Liver (tissue), 3 donors: Measurements from ENCODE around the gene PLEKHN1.

Source experiments
- CTCF ChIP-seq: fragments of 150-350 bp; IDR thresholded peaks from 2 replicates; pipeline ENCODE4 v1.5.1; 2017; ENCODE audit warnings: improper control_type of control experiment, low read depth, low read length; ENCODE audit not compliant: missing input control
- GABPA ChIP-seq, 2 donors: IDR thresholded peaks in 1 of 2; conservative IDR thresholded peaks in 1 of 2; 2 replicates each; pipeline ENCODE4 v1.6.1; 2016; ENCODE audit warnings: antibody characterized with exemption in 2 of 2, mild to moderate bottlenecking in 1 of 2, moderate library complexity in 1 of 2
- HNF4G ChIP-seq: IDR thresholded peaks from 2 replicates; pipeline ENCODE4 v1.6.1; 2016; ENCODE audit warnings: antibody characterized with exemption
- MAX ChIP-seq: IDR thresholded peaks from 2 replicates; pipeline ENCODE4 v1.6.1; 2016; ENCODE audit warnings: antibody characterized with exemption
- RAD21 ChIP-seq, 2 donors: IDR thresholded peaks; 2 replicates each; pipeline ENCODE4 v1.6.1; 2016; ENCODE audit warnings: antibody characterized with exemption in 2 of 2, mild to moderate bottlenecking in 2 of 2
- REST ChIP-seq: IDR thresholded peaks from 2 replicates; pipeline ENCODE4 v1.6.1; 2016; ENCODE audit warnings: antibody characterized with exemption, mild to moderate bottlenecking
- RXRA ChIP-seq, 2 donors: IDR thresholded peaks; 2 replicates each; pipeline ENCODE4 v1.6.1; 2017 to 2018; ENCODE audit warnings: antibody characterized with exemption in 2 of 2, mild to moderate bottlenecking in 1 of 2
- TAF1 ChIP-seq: conservative IDR thresholded peaks from 2 replicates; pipeline ENCODE4 v1.6.1; 2016; ENCODE audit warnings: antibody characterized with exemption, mild to moderate bottlenecking
- ZBTB33 ChIP-seq: IDR thresholded peaks from 2 replicates; pipeline ENCODE4 v1.6.1; 2016; ENCODE audit warnings: antibody characterized with exemption
- donor health status: healthy.
- donor health status: healthy.

- TF ChIP-seq ZBTB33 (no peak), CTCF (no peak), REST (no peak), RXRA (IDR thresholded peaks at IDR 0.05) (no peak), GABPA (IDR thresholded peaks at IDR 0.05 in 1 of 2, conservative IDR thresholded peaks at IDR 0.05 in 1 of 2) (no peak), TAF1 (no peak), MAX (no peak), HNF4G (no peak), RAD21 (IDR thresholded peaks at IDR 0.05) (no peak)
Observed at GRCh38 chr1:995665-996633, 29.7 kb downstream of the PLEKHN1 start.
